Neuronal stem cell (in vitro differentiated cells): ENCODE measurements around the gene ACACA.
A peak's percentile ranks its signal among the peaks of the same experiment; 100 is the strongest.

Experiments used
- DNase-seq: peaks from one replicate; pipeline ENCODE4 v3.0.0-alpha.2; 2013; ENCODE audit warnings: low spot score
- H2AFZ ChIP-seq: one replicate; pipeline ENCODE4 v1.6.1; 2013; ENCODE audit warnings: mild to moderate bottlenecking, low read length, inconsistent platforms
- H2AK5ac ChIP-seq: 2 replicates; pipeline ENCODE4 v1.6.1; 2013; ENCODE audit warnings: low read depth, mild to moderate bottlenecking, inconsistent platforms, low read length, moderate library complexity, mixed read lengths
- H2BK120ac ChIP-seq: 2 replicates; pipeline ENCODE4 v1.6.1; 2013; ENCODE audit warnings: low read depth, mild to moderate bottlenecking, inconsistent platforms, low read length, moderate library complexity, mixed read lengths
- H2BK12ac ChIP-seq: one replicate; pipeline ENCODE4 v1.6.1; 2013; ENCODE audit warnings: low read length, inconsistent platforms
- H2BK15ac ChIP-seq: 2 replicates; pipeline ENCODE4 v1.6.1; 2013; ENCODE audit warnings: mild to moderate bottlenecking, low read length, inconsistent platforms, mixed read lengths
- H2BK5ac ChIP-seq: one replicate; pipeline ENCODE4 v1.6.1; 2013; ENCODE audit warnings: inconsistent platforms, mild to moderate bottlenecking, low read length, moderate library complexity
- H3K14ac ChIP-seq: one replicate; pipeline ENCODE4 v1.6.1; 2013; ENCODE audit warnings: low read length, inconsistent platforms
- H3K18ac ChIP-seq: 2 replicates; pipeline ENCODE4 v1.6.1; 2013; ENCODE audit warnings: low read length, inconsistent platforms
- H3K23ac ChIP-seq: 2 replicates; pipeline ENCODE4 v1.6.1; 2013; ENCODE audit warnings: low read depth, mild to moderate bottlenecking, mixed read lengths, low read length, inconsistent platforms; ENCODE audit not compliant: poor library complexity
- H3K27ac ChIP-seq: replicated peaks from 3 replicates; pipeline ENCODE4 v1.5.1; 2013; ENCODE audit warnings: low read length, inconsistent platforms
- H3K27me3 ChIP-seq, 3 experiments: 2 replicates each; pipeline ENCODE4 v1.6.1; 2013; ENCODE audit warnings: low read length in 3 of 3, mild to moderate bottlenecking in 2 of 3, inconsistent platforms in 1 of 3, low read depth in 1 of 3, mixed read lengths in 1 of 3, moderate library complexity in 1 of 3; ENCODE audit not compliant: control insufficient read depth in 3 of 3, insufficient read depth in 3 of 3
- H3K36me3 ChIP-seq, 2 donors: replicated peaks in 1 of 2; 2 replicates each; pipeline ENCODE4 v1.6.1; 2013; ENCODE audit warnings: low read length in 2 of 2; ENCODE audit not compliant: control insufficient read depth in 2 of 2, insufficient read depth in 2 of 2
- H3K4ac ChIP-seq: 2 replicates; pipeline ENCODE4 v1.6.1; 2013; ENCODE audit warnings: inconsistent platforms, mild to moderate bottlenecking, low read length, moderate library complexity
- H3K4me1 ChIP-seq, 2 donors: 1 replicate in 1 of 2; 2 replicates in 1 of 2; pipeline ENCODE4 v1.6.1; 2013; ENCODE audit warnings: low read length in 2 of 2, low read depth in 1 of 2; ENCODE audit not compliant: control insufficient read depth in 2 of 2, insufficient read depth in 1 of 2
- H3K4me2 ChIP-seq: one replicate; pipeline ENCODE4 v1.6.1; 2013; ENCODE audit warnings: mild to moderate bottlenecking, low read length, inconsistent platforms; ENCODE audit not compliant: insufficient read depth, poor library complexity, severe bottlenecking
- H3K4me3 ChIP-seq, 2 donors: 2 replicates each; pipeline ENCODE4 v1.5.1; 2013; ENCODE audit warnings: low read length in 2 of 2, mild to moderate bottlenecking in 2 of 2, inconsistent platforms in 1 of 2, moderate library complexity in 1 of 2
- H3K79me1 ChIP-seq: one replicate; pipeline ENCODE4 v1.6.1; 2013; ENCODE audit warnings: low read depth, mild to moderate bottlenecking, inconsistent platforms, low read length, moderate library complexity
- H3K9ac ChIP-seq: one replicate; pipeline ENCODE4 v1.6.1; 2013; ENCODE audit warnings: mild to moderate bottlenecking, low read depth, low read length, inconsistent platforms; ENCODE audit not compliant: poor library complexity
- H3K9me3 ChIP-seq, 2 donors: replicated peaks in 1 of 2; 2 replicates each; pipeline versions ENCODE3 to v1.6.1; 2013; ENCODE audit warnings: low read length in 2 of 2, mild to moderate bottlenecking in 2 of 2, inconsistent platforms in 1 of 2, low read depth in 1 of 2, mixed read lengths in 1 of 2, moderate library complexity in 1 of 2; ENCODE audit not compliant: control insufficient read depth in 2 of 2, insufficient read depth in 1 of 2
- H4K8ac ChIP-seq: one replicate; pipeline ENCODE4 v1.6.1; 2013; ENCODE audit warnings: low read depth, mild to moderate bottlenecking, inconsistent platforms, low read length, moderate library complexity
- H4K91ac ChIP-seq: one replicate; pipeline ENCODE4 v1.6.1; 2013; ENCODE audit warnings: low read length, low read depth, mild to moderate bottlenecking, inconsistent platforms; ENCODE audit not compliant: poor library complexity
- WGBS, 2 donors: extraction: QIAGEN DNeasy Blood & Tissue Kit; methylation state at CpG; one replicate each; pipeline ENCODE4 v1.1.7; 2013; ENCODE audit warnings: missing lambda C conversion rate in 2 of 2, mixed read lengths in 1 of 2; ENCODE audit not compliant: insufficient read length in 2 of 2, insufficient replicate concordance in 1 of 2; ENCODE audit errors: extremely low coverage in 2 of 2; 5-methylcytosine and 5-hydroxymethylcytosine counted together

The ACACA gene

GRCh38 chr17:37109731-37110710, 296.6 kb downstream of the ACACA start:
- Histone ChIP-seq H3K18ac (peak overlapping the region; percentile 18), H3K4ac (no peak overlapping the region), H3K14ac (no peak overlapping the region), H3K9ac (no peak overlapping the region), H3K36me3 (peaks cover 16 to 96% of the 10 kb centered on the region in 2 donors), H3K4me3 (no peak overlapping the region), H4K8ac (no peak overlapping the region), H3K27ac (peak overlapping the region; percentile 75), H2BK15ac (no peak overlapping the region), H2AK5ac (no peak overlapping the region), H3K4me1 (peaks cover 0 to 20% of the 10 kb centered on the region in 2 donors), H3K27me3 (no peaks in the 10 kb centered on the region), H2AFZ (no peak overlapping the region), H2BK5ac (no peak overlapping the region), H3K79me1 (no peaks in the 10 kb centered on the region), H2BK12ac (no peak overlapping the region), H2BK120ac (no peak overlapping the region), H3K4me2 (no peak overlapping the region), H4K91ac (no peak overlapping the region), H3K23ac (no peak overlapping the region), H3K9me3 (no peaks in the 10 kb centered on the region)
- no CpG with 5 or more reads among the region's 9 CpGs for WGBS, 2 donors
- DNase-seq = no peak

DNA sequence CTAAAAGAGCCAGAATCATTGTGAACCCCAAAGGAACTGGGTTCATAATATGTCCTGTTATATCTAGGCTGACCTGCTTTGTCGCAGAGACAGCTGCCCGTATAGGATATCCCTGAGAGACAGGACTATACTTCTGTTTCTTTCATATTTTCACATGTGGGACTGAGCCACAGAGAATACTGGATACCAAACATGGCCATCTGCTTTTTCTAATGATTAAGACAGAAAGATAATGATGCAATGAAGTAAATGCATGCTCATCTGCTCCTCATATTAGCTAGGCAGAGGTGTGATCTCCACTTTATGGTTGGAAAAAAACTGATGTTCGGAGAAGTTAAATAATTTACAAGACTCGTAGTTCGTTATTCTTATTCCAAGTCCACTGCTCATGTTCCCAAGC, 297.5 kb downstream of the ACACA start:
- peak overlapping the region; percentile 29 for H3K27ac ChIP-seq
- no peak overlapping the region for H3K14ac ChIP-seq
- WGBS, 2 donors = no CpG with 5 or more reads among the region's 5 CpGs
- no peak overlapping the region for H2BK12ac ChIP-seq
- peaks cover 0 to 20% of the 10 kb centered on the region in 2 donors for H3K4me1 ChIP-seq
- no peak overlapping the region for H2BK15ac ChIP-seq
- H3K4me3 ChIP-seq = no peak overlapping the region
- no peak overlapping the region for H3K9ac ChIP-seq
- no peak overlapping the region for H4K91ac ChIP-seq
- no peak overlapping the region for H2AFZ ChIP-seq
- no peak overlapping the region for H2BK120ac ChIP-seq
- H3K79me1 ChIP-seq = no peaks in the 10 kb centered on the region
- H3K4me2 ChIP-seq = no peak overlapping the region
- H3K9me3 ChIP-seq = no peaks in the 10 kb centered on the region
- H2BK5ac ChIP-seq = no peak overlapping the region
- H3K4ac ChIP-seq = no peak overlapping the region
- DNase-seq = no peak
- no peaks in the 10 kb centered on the region for H3K27me3 ChIP-seq
- no peak overlapping the region for H3K23ac ChIP-seq
- H3K18ac ChIP-seq = no peak overlapping the region
- H3K36me3 ChIP-seq = peaks cover 20 to 96% of the 10 kb centered on the region in 2 donors
- H2AK5ac ChIP-seq = no peak overlapping the region
- no peak overlapping the region for H4K8ac ChIP-seq

DNA sequence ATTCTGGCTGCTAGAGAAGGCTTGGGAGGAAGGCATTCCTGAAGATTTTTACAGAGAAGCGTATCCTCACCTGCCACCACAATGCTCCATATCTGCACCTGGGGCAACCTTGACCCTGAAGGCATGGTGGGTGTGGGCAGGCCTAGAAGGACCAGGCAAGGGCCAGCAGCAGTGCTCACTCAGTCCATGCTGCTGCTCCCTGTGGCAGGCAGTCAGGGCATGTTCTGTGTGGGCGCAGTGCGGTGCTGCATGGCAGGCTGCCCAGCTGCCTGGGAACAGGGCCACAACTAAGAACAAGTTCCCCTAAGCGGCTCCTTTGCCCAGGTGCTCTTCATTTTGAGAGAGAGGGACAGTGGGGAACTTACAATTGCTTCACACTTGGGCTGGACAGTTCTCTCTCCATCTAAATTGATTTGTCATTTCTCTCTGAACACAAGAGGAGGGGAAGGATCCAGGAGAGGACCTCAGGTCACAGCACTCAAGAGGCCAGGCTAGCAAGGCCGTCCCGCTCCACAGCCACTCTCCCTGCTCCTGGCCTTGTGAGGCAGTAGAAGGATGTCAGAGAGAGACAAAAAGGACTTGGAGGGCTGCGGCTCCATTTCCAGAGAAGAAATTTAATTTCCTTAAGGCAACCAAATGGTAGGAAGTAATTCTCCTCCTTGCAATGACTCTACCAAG, 299.1 kb downstream of the ACACA start:
- Histone ChIP-seq H2BK15ac (no peak overlapping the region), H3K79me1 (peaks cover 2% of the 10 kb centered on the region), H3K23ac (no peak overlapping the region), H3K9me3 (no peaks in the 10 kb centered on the region), H3K18ac (no peak overlapping the region), H3K4me1 (peaks cover 0 to 20% of the 10 kb centered on the region in 2 donors), H2AFZ (no peak overlapping the region), H3K36me3 (peaks cover 22 to 96% of the 10 kb centered on the region in 2 donors), H2BK5ac (no peak overlapping the region), H2BK12ac (no peak overlapping the region), H4K8ac (no peak overlapping the region), H3K4me2 (no peak overlapping the region), H2AK5ac (peak overlapping the region; percentile 4), H3K4me3 (no peak overlapping the region), H3K9ac (no peak overlapping the region), H3K14ac (no peak overlapping the region), H3K27ac (no peak overlapping the region), H3K4ac (peak overlapping the region; percentile 44), H3K27me3 (no peaks in the 10 kb centered on the region), H2BK120ac (no peak overlapping the region), H4K91ac (no peak overlapping the region)
- DNase-seq = no peak
- no CpG with 5 or more reads among the region's 7 CpGs for WGBS, 2 donors

GRCh38 chr17:37106049-37106448, 300.6 kb downstream of the ACACA start:
- H3K36me3 ChIP-seq = peaks cover 25 to 96% of the 10 kb centered on the region in 2 donors
- H2BK120ac ChIP-seq = no peak overlapping the region
- H3K4me2 ChIP-seq = no peak overlapping the region
- no CpG with 5 or more reads among the region's 1 CpG for WGBS, 2 donors
- DNase-seq = no peak
- no peak overlapping the region for H2BK12ac ChIP-seq
- H3K23ac ChIP-seq = no peak overlapping the region
- H3K79me1 ChIP-seq = peaks cover 2% of the 10 kb centered on the region
- no peak overlapping the region for H3K14ac ChIP-seq
- H3K27ac ChIP-seq = no peak overlapping the region
- H3K18ac ChIP-seq = no peak overlapping the region
- H3K9me3 ChIP-seq = no peaks in the 10 kb centered on the region
- H4K8ac ChIP-seq = no peak overlapping the region
- H3K4me1 ChIP-seq = peaks cover 0 to 14% of the 10 kb centered on the region in 2 donors
- H2AK5ac ChIP-seq = no peak overlapping the region
- H3K4ac ChIP-seq = no peak overlapping the region
- no peak overlapping the region for H3K9ac ChIP-seq
- H3K4me3 ChIP-seq = no peak overlapping the region
- H3K27me3 ChIP-seq = no peaks in the 10 kb centered on the region
- H2AFZ ChIP-seq = no peak overlapping the region
- H4K91ac ChIP-seq = no peak overlapping the region
- H2BK5ac ChIP-seq = no peak overlapping the region
- no peak overlapping the region for H2BK15ac ChIP-seq
